NCI-H1930 (cell line): ENCODE data around the gene MDM2.
"Not testable (repeated sequence)": the region's sequence is repeated elsewhere in the genome, so short reads cannot be mapped to it uniquely, and the experiment has no call there.

ENCODE experiments used
- DNase-seq, 2 experiments: peaks; one replicate each; lab custom pipeline; 2025; lab: John Stamatoyannopoulos, UW

Gene MDM2

GRCh38 chr12:68806488-68807237, 1.3 kb upstream of the MDM2 start:
- no peak for DNase-seq

- not testable (repeated sequence) for DNase-seq
Measured at GRCh38 chr12:68807274-68807575, 752 bp upstream of the MDM2 start.

- peak; percentile 54 to 62 for DNase-seq
Measured at GRCh38 chr12:68808388-68809189, 612 bp downstream of the MDM2 start.

GRCh38 chr12:68809190-68810026, 1.4 kb downstream of the MDM2 start:
- DNase-seq = no peak

- DNase-seq = not testable (repeated sequence)
Measured at GRCh38 chr12:68810027-68810389, 2.0 kb downstream of the MDM2 start.

GRCh38 chr12:68811573-68811972, 3.6 kb downstream of the MDM2 start:
- DNase-seq = not testable (repeated sequence)

- no peak for DNase-seq
Measured at GRCh38 chr12:68812553-68813241, 4.7 kb downstream of the MDM2 start.

- no peak for DNase-seq
Measured at GRCh38 chr12:68813242-68813593, 5.2 kb downstream of the MDM2 start.

- DNase-seq = no peak
Measured at GRCh38 chr12:68814490-68815231, 6.7 kb downstream of the MDM2 start.

GRCh38 chr12:68815232-68815927, 7.4 kb downstream of the MDM2 start:
- DNase-seq = no peak

- DNase-seq = no peak
Measured at GRCh38 chr12:68815928-68816800, 8.2 kb downstream of the MDM2 start.

GRCh38 chr12:68819481-68819880, 11.5 kb downstream of the MDM2 start:
- DNase-seq = not testable (repeated sequence)

- DNase-seq = no peak
Measured at GRCh38 chr12:68821357-68822188, 13.6 kb downstream of the MDM2 start.

GRCh38 chr12:68823696-68824095, 15.7 kb downstream of the MDM2 start:
- DNase-seq = no peak

- no peak for DNase-seq
Measured at GRCh38 chr12:68824131-68824530, 16.2 kb downstream of the MDM2 start.

- no peak for DNase-seq
Measured at GRCh38 chr12:68824597-68825250, 16.7 kb downstream of the MDM2 start.

GRCh38 chr12:68825569-68826217, 17.7 kb downstream of the MDM2 start:
- DNase-seq = no peak
